ENCODE results near the gene LSM14B.

Gene LSM14B

DNA sequence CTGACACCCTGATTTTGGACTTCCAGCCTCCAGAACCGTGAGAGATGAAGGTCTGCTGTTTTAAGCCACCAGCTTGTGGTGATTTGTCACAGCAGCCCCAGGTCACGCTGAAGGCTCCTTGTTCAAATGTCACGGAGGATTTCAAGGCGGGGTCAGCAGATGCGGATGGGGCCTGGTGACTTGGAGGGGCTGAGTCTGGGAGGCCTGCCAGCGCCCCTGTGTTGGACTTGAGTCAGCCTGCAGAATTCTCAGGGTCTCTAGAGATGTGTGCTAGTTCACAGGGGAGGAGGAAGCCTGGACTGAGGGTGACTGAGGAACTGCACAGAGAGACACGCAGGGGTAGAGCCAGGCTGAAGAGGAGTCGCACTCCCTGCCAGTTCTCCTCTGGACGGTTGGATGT is 37.1 kb upstream of the LSM14B start:
- Histone ChIP-seq H3K9me3 (no peaks in the 10 kb centered on the region), H3K4me3 (ENCODE audit: low read depth, low read length) (no peak overlapping the region), H3K27me3 (no peaks in the 10 kb centered on the region; the same call in 1 of the 2 replicates), H3K4me1 (no peaks in the 10 kb centered on the region), H3K36me3 (no peaks in the 10 kb centered on the region)
- DNase-seq: no peak
- TF ChIP-seq, protein P1, sequence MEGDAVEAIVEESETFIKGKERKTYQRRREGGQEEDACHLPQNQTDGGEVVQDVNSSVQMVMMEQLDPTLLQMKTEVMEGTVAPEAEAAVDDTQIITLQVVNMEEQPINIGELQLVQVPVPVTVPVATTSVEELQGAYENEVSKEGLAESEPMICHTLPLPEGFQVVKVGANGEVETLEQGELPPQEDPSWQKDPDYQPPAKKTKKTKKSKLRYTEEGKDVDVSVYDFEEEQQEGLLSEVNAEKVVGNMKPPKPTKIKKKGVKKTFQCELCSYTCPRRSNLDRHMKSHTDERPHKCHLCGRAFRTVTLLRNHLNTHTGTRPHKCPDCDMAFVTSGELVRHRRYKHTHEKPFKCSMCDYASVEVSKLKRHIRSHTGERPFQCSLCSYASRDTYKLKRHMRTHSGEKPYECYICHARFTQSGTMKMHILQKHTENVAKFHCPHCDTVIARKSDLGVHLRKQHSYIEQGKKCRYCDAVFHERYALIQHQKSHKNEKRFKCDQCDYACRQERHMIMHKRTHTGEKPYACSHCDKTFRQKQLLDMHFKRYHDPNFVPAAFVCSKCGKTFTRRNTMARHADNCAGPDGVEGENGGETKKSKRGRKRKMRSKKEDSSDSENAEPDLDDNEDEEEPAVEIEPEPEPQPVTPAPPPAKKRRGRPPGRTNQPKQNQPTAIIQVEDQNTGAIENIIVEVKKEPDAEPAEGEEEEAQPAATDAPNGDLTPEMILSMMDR (IDR thresholded peaks at IDR 0.05; ENCODE audit: low read depth, low read length): no peak

DNA sequence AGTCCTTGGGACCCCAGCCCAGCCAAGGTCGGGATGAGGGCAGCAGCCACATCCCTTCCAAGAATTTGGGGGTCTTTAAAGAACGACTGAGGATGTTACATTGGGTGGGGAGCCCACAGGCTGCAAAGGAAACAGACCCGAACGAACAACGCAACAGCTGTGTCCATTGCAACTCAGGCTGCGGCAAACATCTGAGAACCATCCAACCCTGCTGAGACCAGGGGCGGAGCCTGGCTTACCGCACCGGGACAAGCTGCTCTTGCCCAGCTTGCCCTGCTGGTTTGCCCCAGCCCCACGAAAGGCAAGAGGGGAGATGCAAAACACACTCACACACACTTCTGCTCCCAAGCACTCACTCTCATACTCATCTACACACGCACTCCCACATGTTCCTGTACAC is 35.0 kb upstream of the LSM14B start:
- Histone ChIP-seq H3K4me3 (ENCODE audit: low read depth, low read length) (no peak overlapping the region), H3K4me1 (no peaks in the 10 kb centered on the region), H3K9me3 (peaks cover 4% of the 10 kb centered on the region; the same call in 1 of the 2 replicates), H3K36me3 (no peaks in the 10 kb centered on the region), H3K27me3 (peaks cover 6% of the 10 kb centered on the region; the same call in 1 of the 2 replicates)
- no peak for DNase-seq
- TF ChIP-seq, protein P1 (IDR thresholded peaks at IDR 0.05; ENCODE audit: low read depth, low read length): no peak

DNA sequence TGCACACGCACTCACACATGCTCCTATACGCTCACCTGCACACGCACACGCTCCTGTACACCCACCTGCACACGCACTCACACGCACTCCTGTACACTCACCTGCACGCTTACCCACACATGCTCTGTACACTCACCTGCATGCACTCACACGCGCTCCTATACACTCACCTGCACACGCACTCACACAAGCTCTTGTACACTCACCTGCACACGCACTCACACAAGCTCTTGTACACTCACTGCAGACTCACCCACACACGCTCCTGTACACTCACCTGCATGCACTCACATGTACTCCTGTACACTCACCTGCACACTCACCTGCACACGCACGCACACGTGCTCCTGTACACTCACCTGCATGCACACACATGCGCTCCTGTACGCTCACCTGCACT is 34.6 kb upstream of the LSM14B start:
- peaks cover 4% of the 10 kb centered on the region; the same call in 1 of the 2 replicates for H3K9me3 ChIP-seq
- no peak for DNase-seq
- peaks cover 6% of the 10 kb centered on the region; the same call in 1 of the 2 replicates for H3K27me3 ChIP-seq
- H3K4me3 ChIP-seq (ENCODE audit: low read depth, low read length): no peak overlapping the region
- no peaks in the 10 kb centered on the region for H3K36me3 ChIP-seq
- H3K4me1 ChIP-seq: no peaks in the 10 kb centered on the region
- TF ChIP-seq, protein P1 (IDR thresholded peaks at IDR 0.05; ENCODE audit: low read depth, low read length): no peak

DNA sequence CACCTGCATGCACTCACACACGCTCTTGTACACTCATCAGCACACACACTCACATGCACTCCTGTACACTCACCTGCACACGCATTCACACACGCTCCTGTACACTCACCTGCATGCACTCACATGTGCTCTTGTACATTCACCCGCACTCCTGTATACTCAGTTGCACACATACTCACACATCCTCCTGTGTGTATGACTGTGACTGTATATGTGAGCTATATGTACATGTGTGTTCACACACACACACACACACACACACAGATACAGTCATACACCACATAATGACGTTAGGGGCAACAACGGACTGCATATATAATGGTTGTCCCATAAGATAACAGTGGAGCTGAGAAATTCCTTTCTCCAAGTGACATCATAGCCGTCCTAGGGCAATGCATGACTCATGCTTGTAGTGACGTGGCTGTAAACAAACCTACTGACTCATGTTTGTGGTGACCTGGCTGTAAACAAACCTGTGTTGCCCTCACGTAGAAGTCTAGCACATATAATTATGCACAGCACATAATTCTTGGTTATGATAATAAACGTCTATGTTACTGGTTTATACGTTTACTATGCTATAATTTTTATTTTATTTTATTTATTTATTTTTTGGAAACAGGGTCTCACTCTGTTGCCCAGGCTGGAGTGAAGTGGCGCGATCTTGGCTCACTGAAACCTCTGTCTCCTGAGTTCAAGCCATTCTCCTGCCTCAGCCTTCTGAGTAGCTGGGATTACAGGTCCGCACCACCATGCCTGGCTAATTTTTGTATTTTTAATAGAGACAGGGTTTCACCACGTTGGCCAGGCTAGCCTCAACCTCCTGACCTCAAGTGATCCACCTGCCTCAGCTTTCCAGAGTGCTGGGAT is 33.8 kb upstream of the LSM14B start:
- no peaks in the 10 kb centered on the region for H3K4me1 ChIP-seq
- no peaks in the 10 kb centered on the region for H3K36me3 ChIP-seq
- peaks cover 4% of the 10 kb centered on the region; the same call in 1 of the 2 replicates for H3K9me3 ChIP-seq
- H3K27me3 ChIP-seq: peaks cover 6% of the 10 kb centered on the region; the same call in 1 of the 2 replicates
- no peak for DNase-seq
- no peak overlapping the region for H3K4me3 ChIP-seq (ENCODE audit: low read depth, low read length)
- TF ChIP-seq, protein P1 (IDR thresholded peaks at IDR 0.05; ENCODE audit: low read depth, low read length): no peak

DNA sequence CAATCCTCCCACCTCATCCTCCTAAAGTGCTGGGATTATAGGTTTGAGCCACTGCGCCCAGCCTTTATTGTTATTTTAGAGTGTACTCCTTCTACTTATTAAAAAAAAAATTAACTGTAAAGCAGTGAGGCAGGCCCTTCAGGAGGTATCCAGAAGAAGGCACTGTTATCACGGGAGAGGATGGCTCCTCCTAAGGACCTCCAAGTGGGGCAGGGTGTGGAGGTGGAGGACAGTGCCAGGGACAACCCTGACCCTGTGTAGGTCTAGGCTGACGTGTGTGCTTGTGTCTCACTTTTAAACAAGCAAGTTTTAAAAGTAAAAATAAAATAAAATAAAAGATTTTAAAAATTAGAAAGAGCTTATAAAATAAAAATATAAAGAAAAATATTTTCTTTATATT is 32.9 kb upstream of the LSM14B start:
- TF ChIP-seq, protein P1 (IDR thresholded peaks at IDR 0.05; ENCODE audit: low read depth, low read length): no peak
- H3K4me3 ChIP-seq (ENCODE audit: low read depth, low read length): no peak overlapping the region
- no peaks in the 10 kb centered on the region for H3K4me1 ChIP-seq
- peaks cover 6% of the 10 kb centered on the region; the same call in 1 of the 2 replicates for H3K27me3 ChIP-seq
- H3K9me3 ChIP-seq: peaks cover 4% of the 10 kb centered on the region; the same call in 1 of the 2 replicates
- no peaks in the 10 kb centered on the region for H3K36me3 ChIP-seq
- DNase-seq: no peak

Measured in BE2C (cell line).